ENCODE results near the gene AQR. TPM values are rescaled to one million over a fixed set of nuclear protein-coding genes. Genes with fewer than 3 reads are reported as not detected.
"Not testable (repeated sequence)": the region's sequence is repeated elsewhere in the genome, so short reads cannot be mapped to it uniquely, and the experiment has no call there.

The AQR gene
- total RNA-seq, 2 experiments from 2014 or later = 33.2 to 37.0 TPM

DNA sequence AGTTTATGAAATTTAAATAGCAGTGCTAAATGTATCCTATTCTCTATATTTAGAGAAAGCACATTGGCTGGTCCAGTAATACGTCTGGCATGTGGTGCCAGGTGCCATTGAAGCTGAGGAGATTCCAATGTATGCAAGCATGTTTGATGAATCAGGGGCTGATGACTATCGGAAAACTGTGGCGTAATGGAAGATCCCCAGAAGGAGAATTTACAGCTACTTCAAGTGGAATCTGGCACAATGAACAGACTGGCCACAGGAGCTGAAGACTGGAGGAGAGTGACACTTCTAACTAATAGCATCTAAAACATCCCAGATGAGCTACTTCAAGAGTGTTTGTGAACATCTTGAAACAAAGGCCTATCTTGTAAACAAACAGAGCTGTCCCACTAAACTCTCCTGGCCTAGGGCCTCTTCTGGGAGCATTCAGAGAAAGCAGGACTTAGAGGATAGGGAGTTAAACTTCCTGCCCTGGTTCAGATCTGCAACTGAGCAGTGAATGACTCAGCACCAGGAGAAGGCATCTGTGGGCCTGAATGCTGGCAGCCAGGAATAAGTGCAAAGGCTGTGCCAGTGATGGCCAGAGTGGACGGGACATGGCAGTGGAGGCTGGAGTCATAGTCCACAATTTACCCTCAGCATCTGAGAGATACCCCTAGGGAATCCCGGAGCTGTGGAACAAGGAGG is 159.0 kb downstream of the AQR start:
- no peaks in the 10 kb centered on the region for H3K36me3 Mint-ChIP-seq (ENCODE audit: low read depth)
- DNase-seq = no peak
- H3K27me3 Mint-ChIP-seq (ENCODE audit: low read depth) = peaks cover 13% of the 10 kb centered on the region
- no peak overlapping the region for H3K27ac Mint-ChIP-seq
- H3K9me3 Mint-ChIP-seq (ENCODE audit: insufficient read depth) = no peaks in the 10 kb centered on the region
- no peak overlapping the region for H3K4me3 Mint-ChIP-seq
- ChIA-PET CTCF (no interaction called here), POLR2A (no interaction called here)
- ATAC-seq = no peak
- H3K4me1 Mint-ChIP-seq (ENCODE audit: low read depth) = no peaks in the 10 kb centered on the region

DNA sequence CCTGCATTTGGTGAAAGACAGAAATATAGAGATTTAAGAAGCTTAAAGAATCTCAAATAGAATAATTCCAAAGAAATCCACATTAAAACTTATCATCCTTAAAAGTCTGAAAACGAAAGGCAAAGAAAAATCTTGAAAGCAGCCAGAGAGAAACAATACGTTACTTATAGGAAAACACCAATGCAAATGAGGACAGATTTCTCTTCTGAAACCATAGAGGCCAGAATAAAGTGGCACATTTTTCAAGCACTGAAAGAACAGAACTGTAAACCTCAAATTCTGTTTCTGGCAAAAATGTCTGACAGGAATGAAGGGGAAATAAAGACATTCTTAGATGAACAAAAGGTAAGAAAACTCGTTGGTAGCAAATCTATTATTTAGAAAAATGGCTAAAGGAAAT is 160.4 kb downstream of the AQR start:
- H3K27me3 Mint-ChIP-seq (ENCODE audit: low read depth) = peaks cover 20% of the 10 kb centered on the region
- no peak overlapping the region for H3K27ac Mint-ChIP-seq
- no peaks in the 10 kb centered on the region for H3K4me1 Mint-ChIP-seq (ENCODE audit: low read depth)
- ChIA-PET CTCF (no interaction called here), POLR2A (no interaction called here)
- H3K36me3 Mint-ChIP-seq (ENCODE audit: low read depth) = no peaks in the 10 kb centered on the region
- H3K9me3 Mint-ChIP-seq (ENCODE audit: insufficient read depth) = no peaks in the 10 kb centered on the region
- no peak for ATAC-seq
- no peak for DNase-seq
- no peak overlapping the region for H3K4me3 Mint-ChIP-seq

DNA sequence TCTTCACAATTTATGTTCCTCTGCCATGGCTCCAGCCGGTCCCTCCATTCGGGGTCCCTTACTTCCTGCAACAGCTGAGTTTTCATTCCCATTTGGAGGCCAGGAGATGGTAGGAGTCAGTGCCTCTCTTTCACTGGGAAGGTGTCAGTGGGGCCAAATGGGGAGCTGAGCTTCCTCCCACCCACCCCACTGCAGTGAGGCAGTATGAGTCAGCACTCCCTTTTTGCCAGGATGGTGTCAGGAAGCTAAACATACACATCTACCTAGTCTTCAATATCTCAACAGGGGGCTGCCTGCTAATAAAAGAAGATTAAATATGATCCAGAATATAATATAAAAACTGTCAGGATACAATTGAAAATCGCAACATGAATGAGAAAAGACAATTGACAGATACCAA is 161.5 kb downstream of the AQR start:
- ChIA-PET POLR2A (no interaction called here), CTCF (no interaction called here)
- Mint-ChIP-seq H3K36me3 (ENCODE audit: low read depth) (no peaks in the 10 kb centered on the region), H3K27ac (no peak overlapping the region), H3K4me3 (no peak overlapping the region), H3K9me3 (ENCODE audit: insufficient read depth) (no peaks in the 10 kb centered on the region), H3K27me3 (ENCODE audit: low read depth) (peaks cover 20% of the 10 kb centered on the region), H3K4me1 (ENCODE audit: low read depth) (no peaks in the 10 kb centered on the region)
- DNase-seq (no peak), ATAC-seq (no peak)

DNA sequence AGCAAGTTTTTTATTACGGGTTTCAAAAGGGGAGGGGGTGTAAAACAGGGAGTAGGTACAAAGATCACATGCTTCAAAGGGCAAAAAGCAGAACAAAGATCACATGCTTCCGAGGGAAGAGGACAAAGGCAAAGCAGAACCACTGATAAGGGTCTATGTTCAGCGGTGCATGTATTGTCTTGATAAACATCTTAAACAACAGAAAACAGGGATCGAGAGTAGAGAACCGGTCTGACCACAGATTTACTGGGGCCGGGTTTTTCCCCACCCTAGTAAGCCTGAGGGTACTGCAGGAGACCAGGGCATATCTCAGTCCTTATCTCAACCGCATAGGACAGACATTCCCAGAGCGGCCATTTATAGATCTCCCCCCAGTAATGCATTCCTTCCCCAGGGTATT is 162.3 kb downstream of the AQR start:
- POLR2A ChIA-PET; H3K36me3 Mint-ChIP-seq (ENCODE audit: low read depth): not testable (repeated sequence)

DNA sequence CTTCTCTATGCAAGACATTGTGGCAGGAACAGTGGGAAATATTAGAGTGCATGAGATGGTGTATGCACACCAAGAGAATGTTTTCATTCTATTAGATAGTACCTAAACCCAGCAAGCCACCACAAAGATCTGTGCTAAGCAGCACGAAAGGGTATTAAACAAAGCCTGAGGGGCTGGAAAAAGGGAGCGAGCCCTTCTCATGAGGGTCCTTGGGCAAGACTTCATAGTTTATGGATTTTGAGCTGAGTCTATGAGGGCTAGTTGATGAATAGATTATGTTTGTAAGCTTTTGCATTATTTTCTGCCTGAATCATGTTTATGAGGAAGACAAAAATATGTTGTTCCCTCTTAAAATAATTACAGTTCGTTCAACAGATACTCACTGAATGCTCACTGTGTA is 164.8 kb downstream of the AQR start:
- peaks cover 18% of the 10 kb centered on the region for H3K27me3 Mint-ChIP-seq (ENCODE audit: low read depth)
- H3K4me1 Mint-ChIP-seq (ENCODE audit: low read depth) = no peaks in the 10 kb centered on the region
- POLR2A ChIA-PET = no interaction called here
- H3K36me3 Mint-ChIP-seq (ENCODE audit: low read depth) = no peaks in the 10 kb centered on the region
- no peaks in the 10 kb centered on the region for H3K9me3 Mint-ChIP-seq (ENCODE audit: insufficient read depth)
- ATAC-seq (no peak), DNase-seq (no peak)
- CTCF ChIA-PET = no interaction called here
- H3K27ac Mint-ChIP-seq = no peak overlapping the region
- no peak overlapping the region for H3K4me3 Mint-ChIP-seq

More for the DNA sequence above, 162.3 kb downstream of the AQR start:
- H3K27me3 Mint-ChIP-seq (ENCODE audit: low read depth) = peaks cover 20% of the 10 kb centered on the region
- ATAC-seq; H3K27ac Mint-ChIP-seq; H3K4me3 Mint-ChIP-seq; H3K9me3 Mint-ChIP-seq (ENCODE audit: insufficient read depth); DNase-seq; H3K4me1 Mint-ChIP-seq (ENCODE audit: low read depth); CTCF ChIA-PET: not testable (repeated sequence)

DNA sequence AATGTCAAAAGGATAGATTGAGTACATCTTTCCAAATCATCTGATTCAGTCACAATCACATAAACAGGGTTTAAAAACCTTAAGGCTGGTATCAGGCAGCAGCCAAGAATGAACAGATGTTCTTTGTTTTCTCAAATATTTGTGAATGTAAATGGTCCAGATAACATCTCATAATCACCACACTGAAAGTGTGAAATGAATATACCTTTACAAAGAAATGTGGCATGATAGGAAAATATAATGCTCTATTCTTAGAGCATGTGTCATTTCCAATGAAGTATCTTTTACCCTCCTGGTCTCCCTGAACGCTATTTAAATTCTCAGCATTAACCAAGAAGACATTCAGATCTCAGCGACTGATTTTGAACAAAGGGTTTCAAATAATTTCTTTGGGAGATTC is 165.4 kb downstream of the AQR start:
- no peak for ATAC-seq
- H3K4me3 Mint-ChIP-seq = no peak overlapping the region
- H3K4me1 Mint-ChIP-seq (ENCODE audit: low read depth) = no peaks in the 10 kb centered on the region
- H3K27me3 Mint-ChIP-seq (ENCODE audit: low read depth) = peaks cover 18% of the 10 kb centered on the region
- CTCF ChIA-PET = no interaction called here
- no peaks in the 10 kb centered on the region for H3K36me3 Mint-ChIP-seq (ENCODE audit: low read depth)
- H3K9me3 Mint-ChIP-seq (ENCODE audit: insufficient read depth) = no peaks in the 10 kb centered on the region
- no peak for DNase-seq
- POLR2A ChIA-PET = no interaction called here
- H3K27ac Mint-ChIP-seq = no peak overlapping the region

DNA sequence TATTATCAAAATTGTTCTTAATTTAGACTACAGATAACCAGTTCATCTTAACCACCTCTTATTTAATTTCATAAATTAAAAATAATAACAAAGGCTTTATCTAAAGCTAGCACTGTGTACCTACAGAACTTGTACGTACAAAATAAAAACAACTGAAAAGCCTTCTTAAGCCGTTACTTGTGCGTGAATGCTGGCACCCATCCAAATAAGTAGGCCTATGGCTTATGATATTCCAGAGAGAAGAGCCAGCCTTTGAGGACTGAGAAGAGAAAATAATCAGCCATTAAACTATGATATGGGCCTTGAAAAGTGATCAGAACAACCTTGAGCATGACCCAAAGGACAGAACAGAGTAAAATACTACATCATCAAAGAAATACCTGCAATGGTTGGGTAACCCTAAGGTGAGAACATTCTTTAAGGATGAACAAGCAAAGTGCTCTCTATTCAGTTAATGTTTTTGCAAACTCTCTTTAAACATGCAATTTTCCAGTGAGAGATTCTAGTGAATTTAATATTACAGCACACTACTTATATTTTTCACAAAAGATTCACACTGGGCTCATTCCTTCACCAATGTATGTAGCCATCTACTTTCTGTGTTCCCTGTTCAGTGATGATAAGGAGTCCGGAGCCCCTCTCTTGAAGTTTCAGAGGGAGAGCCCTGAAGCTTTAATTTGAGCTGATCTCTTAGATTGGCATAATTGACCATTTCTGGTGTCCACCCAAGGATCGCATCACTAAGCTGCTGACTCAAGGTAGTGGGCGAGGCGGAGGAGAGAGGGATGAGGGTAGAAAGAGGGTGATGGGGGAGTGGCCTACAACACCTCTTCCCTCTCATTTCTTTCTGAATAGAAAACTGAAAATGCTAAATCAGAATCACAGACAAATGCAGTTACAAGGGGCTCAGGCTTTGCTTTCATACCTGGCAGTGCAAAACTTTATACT is 166.5 kb downstream of the AQR start:
- Mint-ChIP-seq H3K36me3 (ENCODE audit: low read depth) (no peaks in the 10 kb centered on the region), H3K27ac (no peak overlapping the region), H3K27me3 (ENCODE audit: low read depth) (peaks cover 18% of the 10 kb centered on the region), H3K9me3 (ENCODE audit: insufficient read depth) (no peaks in the 10 kb centered on the region), H3K4me3 (no peak overlapping the region), H3K4me1 (ENCODE audit: low read depth) (no peaks in the 10 kb centered on the region)
- POLR2A ChIA-PET = no interaction called here
- CTCF ChIA-PET = no interaction called here
- no peak for ATAC-seq
- DNase-seq = no peak

DNA sequence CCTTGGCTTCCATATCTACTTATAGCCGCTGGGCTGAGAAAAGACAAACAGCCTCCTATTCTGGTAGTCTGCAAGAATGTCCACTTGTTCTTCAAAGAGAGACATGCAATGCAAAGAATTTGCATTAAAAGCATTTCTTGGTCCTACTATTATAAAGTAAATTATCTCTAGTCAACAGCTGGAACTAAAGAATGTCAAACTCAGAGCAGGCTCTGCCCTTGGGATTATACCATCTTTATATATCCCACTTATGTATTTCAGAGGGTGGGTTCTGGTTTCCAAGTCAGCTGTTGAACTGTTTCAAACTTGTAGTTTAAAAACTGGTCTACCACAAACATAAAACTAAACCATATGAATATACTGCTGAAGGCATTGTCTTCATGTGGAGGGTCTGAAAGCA is 167.2 kb downstream of the AQR start:
- ChIA-PET CTCF (no interaction called here), POLR2A (no interaction called here)
- H3K9me3 Mint-ChIP-seq (ENCODE audit: insufficient read depth) = no peaks in the 10 kb centered on the region
- no peak for ATAC-seq
- H3K27me3 Mint-ChIP-seq (ENCODE audit: low read depth) = peaks cover 21% of the 10 kb centered on the region
- no peaks in the 10 kb centered on the region for H3K4me1 Mint-ChIP-seq (ENCODE audit: low read depth)
- no peak overlapping the region for H3K27ac Mint-ChIP-seq
- H3K4me3 Mint-ChIP-seq = no peak overlapping the region
- no peak for DNase-seq
- H3K36me3 Mint-ChIP-seq (ENCODE audit: low read depth) = no peaks in the 10 kb centered on the region

Other genes with a start within 250 kb of the AQR start
- not detected for gene GJD2, start 214.7 kb downstream of the AQR start, total RNA-seq
- gene ACTC1, start 174.2 kb downstream of the AQR start, total RNA-seq = not detected
- gene ZNF770, start 18.5 kb upstream of the AQR start, total RNA-seq = 10 to 100 TPM; 34.0 to 35.1 TPM
- not detected for gene NANOGP8, start 115.6 kb upstream of the AQR start, total RNA-seq

Measured in activated CD8-positive, alpha-beta T cell treated with anti-CD3 and anti-CD28 coated beads, Interleukin-2, amount 10 ng/mL, durations not matched to agents 7 days and 5 days (primary cell).